Smooth muscle cell (in vitro differentiated cells): ENCODE measurements around the gene FOXN1. TPM values are rescaled to one million over a fixed set of nuclear protein-coding genes. Genes with fewer than 3 reads are reported as not detected.

Experiments used
- DNase-seq: peaks from one replicate; lab custom pipeline; 2025; ENCODE audit not compliant: unreplicated experiment; lab: John Stamatoyannopoulos, UW
- H2AFZ ChIP-seq: fragments of 200-600 bp; sonication (generic); 2 replicates; pipeline ENCODE4 v1.6.0; 2016; ENCODE audit warnings: antibody characterized with exemption, low read depth, mild to moderate bottlenecking
- H3F3A ChIP-seq: fragments of 200-600 bp; sonication (generic); 2 replicates; pipeline ENCODE4 v1.6.0; 2017; ENCODE audit warnings: antibody characterized with exemption, low read depth
- H3K27ac ChIP-seq: fragments of 200-600 bp; sonication (generic); 2 replicates; pipeline ENCODE4 v1.5.1; 2016; ENCODE audit warnings: low read depth, mild to moderate bottlenecking
- H3K27me3 ChIP-seq: fragments of 200-600 bp; sonication (generic); 2 replicates; pipeline ENCODE4 v1.6.1; 2016; ENCODE audit warnings: low read depth, mild to moderate bottlenecking
- H3K36me3 ChIP-seq: fragments of 200-600 bp; sonication (generic); 2 replicates; pipeline ENCODE4 v1.5.1; 2016; ENCODE audit warnings: low read depth
- H3K4me1 ChIP-seq: fragments of 200-600 bp; sonication (generic); 2 replicates; pipeline ENCODE4 v1.5.1; 2016; ENCODE audit warnings: low read depth
- H3K4me2 ChIP-seq: fragments of 200-600 bp; sonication (generic); 2 replicates; pipeline ENCODE4 v1.6.0; 2016; ENCODE audit warnings: mild to moderate bottlenecking
- H3K4me3 ChIP-seq: fragments of 200-600 bp; sonication (generic); 2 replicates; pipeline ENCODE4 v1.5.1; 2016; ENCODE audit warnings: mild to moderate bottlenecking
- H3K79me2 ChIP-seq: fragments of 200-600 bp; sonication (generic); 2 replicates; pipeline ENCODE4 v1.6.0; 2016; ENCODE audit warnings: low read depth, mild to moderate bottlenecking
- H3K9ac ChIP-seq: fragments of 200-600 bp; sonication (generic); 2 replicates; pipeline ENCODE4 v1.6.0; 2016; ENCODE audit warnings: low read depth
- H3K9me3 ChIP-seq: fragments of 200-600 bp; sonication (generic); replicated peaks from 2 replicates; pipeline ENCODE4 v1.5.1; 2016; ENCODE audit warnings: low read depth
- H4K20me1 ChIP-seq: fragments of 200-600 bp; sonication (generic); 2 replicates; pipeline ENCODE4 v1.6.0; 2016; ENCODE audit warnings: low read depth
- WGBS: methylation state at CpG from one replicate; pipeline ENCODE4 v1.1.7; 2016; ENCODE audit warnings: low lambda C conversion rate; 5-methylcytosine and 5-hydroxymethylcytosine counted together
- polyA plus RNA-seq: library from polyadenylated mRNA; unstranded; fragments of >200 nt; fragmentation: Nextera tagmentation; extraction: Ambion mirVana; gene quantifications from 2 replicates; pipeline ENCODE4 v1.2.1, GENCODE V29; 2016
- total RNA-seq: library from RNA; depleted of rRNA; stranded (reverse); fragments of >200 nt; gene quantifications from 2 replicates; pipeline ENCODE4 v1.2.3, GENCODE V29; 2014
- TF ChIP-seq, protein P1 (sequence below): fragments of 200-600 bp; sonication (generic); IDR thresholded peaks from 2 replicates; pipeline ENCODE4 v1.5.1; 2017; ENCODE audit warnings: borderline replicate concordance, mild to moderate bottlenecking, antibody characterized with exemption; ENCODE audit not compliant: insufficient read depth, poor library complexity, severe bottlenecking

Gene FOXN1
- total and polyA plus RNA-seq, 2 experiments from 2014 or later = 0.36 TPM; not detected in 1

DNA sequence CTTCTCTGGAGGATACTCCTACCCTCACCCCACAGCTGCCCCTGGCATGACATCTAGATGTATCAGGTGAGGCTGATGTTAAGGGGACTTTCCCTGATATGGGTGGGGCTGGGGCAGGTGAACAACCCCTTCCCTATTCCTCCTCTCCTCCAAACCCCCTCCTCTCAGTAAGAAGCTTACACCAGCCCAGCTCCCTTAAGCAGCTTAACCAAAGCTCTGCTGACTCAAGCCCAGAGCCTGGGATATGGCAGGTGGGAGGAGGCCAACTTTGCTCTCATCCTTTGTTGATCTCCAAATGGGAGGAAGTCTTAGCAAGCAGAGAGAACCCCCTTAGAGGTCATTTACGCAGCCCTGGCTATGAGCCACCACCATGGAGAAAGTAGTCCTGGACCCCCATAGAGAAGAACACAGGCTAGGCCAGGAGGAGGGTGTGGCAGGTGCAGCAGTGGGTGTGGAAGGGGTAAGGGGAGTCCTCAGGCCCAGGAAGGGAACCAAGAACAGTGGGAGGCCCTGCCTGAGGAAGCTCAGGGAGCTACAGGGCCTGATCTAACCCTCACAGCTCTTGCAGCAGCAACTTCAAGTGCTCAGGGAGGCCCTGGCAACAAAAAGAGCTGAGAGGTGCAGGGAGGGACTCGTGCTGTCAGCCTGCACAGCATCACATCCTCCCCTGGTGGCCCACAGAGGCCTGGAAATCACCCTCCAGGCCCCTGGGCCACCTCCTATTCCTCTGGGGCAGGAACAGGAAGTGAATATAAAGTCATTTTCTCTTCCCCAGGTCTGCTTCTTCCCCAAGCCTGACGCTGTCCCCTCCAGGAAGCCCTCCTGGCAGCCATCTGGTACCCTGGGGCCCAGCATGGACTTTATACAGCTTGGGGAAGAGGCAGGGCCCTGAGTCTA, 43.3 kb downstream of the FOXN1 start:
- WGBS = 83% methylated on average over 3 of the region's 3 CpGs
- TF ChIP-seq, protein P1, sequence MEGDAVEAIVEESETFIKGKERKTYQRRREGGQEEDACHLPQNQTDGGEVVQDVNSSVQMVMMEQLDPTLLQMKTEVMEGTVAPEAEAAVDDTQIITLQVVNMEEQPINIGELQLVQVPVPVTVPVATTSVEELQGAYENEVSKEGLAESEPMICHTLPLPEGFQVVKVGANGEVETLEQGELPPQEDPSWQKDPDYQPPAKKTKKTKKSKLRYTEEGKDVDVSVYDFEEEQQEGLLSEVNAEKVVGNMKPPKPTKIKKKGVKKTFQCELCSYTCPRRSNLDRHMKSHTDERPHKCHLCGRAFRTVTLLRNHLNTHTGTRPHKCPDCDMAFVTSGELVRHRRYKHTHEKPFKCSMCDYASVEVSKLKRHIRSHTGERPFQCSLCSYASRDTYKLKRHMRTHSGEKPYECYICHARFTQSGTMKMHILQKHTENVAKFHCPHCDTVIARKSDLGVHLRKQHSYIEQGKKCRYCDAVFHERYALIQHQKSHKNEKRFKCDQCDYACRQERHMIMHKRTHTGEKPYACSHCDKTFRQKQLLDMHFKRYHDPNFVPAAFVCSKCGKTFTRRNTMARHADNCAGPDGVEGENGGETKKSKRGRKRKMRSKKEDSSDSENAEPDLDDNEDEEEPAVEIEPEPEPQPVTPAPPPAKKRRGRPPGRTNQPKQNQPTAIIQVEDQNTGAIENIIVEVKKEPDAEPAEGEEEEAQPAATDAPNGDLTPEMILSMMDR = no peak

DNA sequence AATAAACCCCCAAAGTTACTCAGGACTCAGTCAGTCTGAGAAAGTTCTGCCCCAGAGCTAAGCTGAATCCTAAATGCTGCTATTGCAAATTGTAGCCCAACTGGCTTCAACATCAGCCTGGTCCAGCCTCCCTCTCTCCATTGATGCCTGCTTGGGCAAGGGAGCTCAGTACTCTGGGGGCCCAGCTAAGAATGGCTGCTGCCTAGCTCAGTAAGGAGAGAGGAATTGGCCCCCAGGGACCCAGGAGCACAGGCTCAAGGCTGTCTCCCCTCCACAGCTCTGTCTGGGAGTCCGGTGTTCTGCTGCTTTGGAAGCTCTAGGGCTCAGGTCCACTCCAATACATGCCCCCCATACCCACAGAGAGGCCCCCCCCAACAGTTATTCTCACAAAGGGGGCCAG, 44.7 kb downstream of the FOXN1 start:
- Histone ChIP-seq H3K4me2 (peak overlapping the region; percentile 96), H3K27me3 (no peaks in the 10 kb centered on the region), H3K4me1 (peaks cover 18% of the 10 kb centered on the region), H3K9ac (no peak overlapping the region), H3K36me3 (no peaks in the 10 kb centered on the region), H4K20me1 (peaks cover 41% of the 10 kb centered on the region), H2AFZ (no peak overlapping the region), H3K9me3 (no peaks in the 10 kb centered on the region), H3K27ac (no peak overlapping the region), H3K79me2 (peaks cover 9% of the 10 kb centered on the region), H3K4me3 (no peak overlapping the region), H3F3A (no peaks in the 10 kb centered on the region)
- DNase-seq = no peak
- TF ChIP-seq, protein P1 = no peak
- 88% methylated on average over 1 of the region's 1 CpG for WGBS

More for the DNA sequence above, 43.3 kb downstream of the FOXN1 start:
- Histone ChIP-seq H3K4me2 (no peak overlapping the region), H3K27me3 (no peaks in the 10 kb centered on the region), H3K79me2 (peaks cover 9% of the 10 kb centered on the region), H3K4me3 (no peak overlapping the region), H4K20me1 (peaks cover 41% of the 10 kb centered on the region), H3K4me1 (peaks cover 18% of the 10 kb centered on the region), H3K9me3 (no peaks in the 10 kb centered on the region), H2AFZ (no peak overlapping the region), H3K9ac (no peak overlapping the region), H3F3A (no peaks in the 10 kb centered on the region), H3K36me3 (no peaks in the 10 kb centered on the region), H3K27ac (no peak overlapping the region)
- no peak for DNase-seq

DNA sequence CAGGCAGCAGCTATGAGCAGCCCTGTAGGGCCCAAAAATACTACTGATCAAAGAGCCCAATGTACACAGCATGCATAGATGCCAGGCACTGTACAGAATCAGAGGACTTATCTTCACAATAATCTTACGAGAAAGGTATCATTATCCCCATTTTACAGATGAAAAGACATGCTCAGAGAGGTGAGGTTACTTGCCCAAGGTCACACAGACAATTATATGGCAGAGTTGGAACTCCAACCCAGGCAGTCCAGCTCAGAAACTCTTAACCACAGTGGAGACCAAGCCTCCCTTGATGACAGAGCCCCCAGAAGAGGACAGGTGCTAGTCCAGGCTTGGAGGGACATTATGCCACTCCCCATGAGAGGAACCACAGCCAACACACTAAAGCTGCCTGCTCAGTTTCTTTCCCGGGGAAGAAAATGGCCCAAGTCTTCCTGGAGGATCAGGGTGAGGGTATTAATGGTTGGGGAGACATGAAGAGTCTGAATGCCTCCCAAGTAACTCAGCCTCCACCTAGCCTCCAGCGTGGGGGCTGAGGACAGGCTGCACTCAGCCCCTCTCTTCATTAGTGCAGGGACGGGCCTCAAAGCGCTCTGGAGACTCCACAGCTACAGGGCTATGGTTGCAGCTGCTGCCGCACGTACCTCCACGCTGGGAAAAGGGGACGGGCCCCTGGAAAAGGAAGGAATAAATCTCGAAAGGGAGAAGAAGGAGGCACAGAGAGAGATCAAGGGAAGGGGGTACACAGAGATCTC, 45.5 kb downstream of the FOXN1 start:
- Histone ChIP-seq H3K4me2 (peak overlapping the region; percentile 96), H4K20me1 (peaks cover 41% of the 10 kb centered on the region), H3K27me3 (no peaks in the 10 kb centered on the region), H3K36me3 (no peaks in the 10 kb centered on the region), H3K79me2 (peaks cover 9% of the 10 kb centered on the region), H3K4me1 (peaks cover 18% of the 10 kb centered on the region), H3K4me3 (peak overlapping the region; percentile 94), H3K27ac (no peak overlapping the region), H3K9me3 (no peaks in the 10 kb centered on the region), H3K9ac (no peak overlapping the region), H2AFZ (peak overlapping the region; percentile 80), H3F3A (no peaks in the 10 kb centered on the region)
- WGBS = 14% methylated on average over 10 of the region's 10 CpGs
- TF ChIP-seq, protein P1 = no peak
- no peak for DNase-seq
